Ovary (tissue), 9 donors: ENCODE measurements around the gene CSAD. TPM values are rescaled to one million over a fixed set of nuclear protein-coding genes. Genes with fewer than 3 reads are reported as not detected.

ENCODE experiments used
- DNase-seq, 5 donors: peaks; one replicate each; pipeline ENCODE4 v3.0.0-alpha.2; 2019 to 2020
- H3K27ac ChIP-seq, 2 donors: fragments of 200-600 bp; one replicate each; pipeline versions ENCODE4 v1.5.1 to v1.8.0; 2019 to 2022
- H3K27me3 ChIP-seq: fragments of 200-600 bp; one replicate; pipeline ENCODE4 v1.8.0; 2022
- H3K36me3 ChIP-seq: fragments of 200-600 bp; sonication (generic); one replicate; pipeline ENCODE4 v1.5.1; 2019
- H3K4me1 ChIP-seq: one replicate; pipeline ENCODE4 v1.8.1; 2013; ENCODE audit warnings: mild to moderate bottlenecking, moderate library complexity; ENCODE audit not compliant: insufficient read depth
- H3K4me3 ChIP-seq: fragments of 200-600 bp; sonication (generic); one replicate; pipeline ENCODE4 v1.5.1; 2017
- H3K9me3 ChIP-seq, 2 donors: fragments of 200-600 bp in 1 of 2; sonication (generic) in 1 of 2; one replicate each; pipeline versions ENCODE4 v1.5.1 to v1.8.1; 2013 to 2019; ENCODE audit warnings: mild to moderate bottlenecking in 1 of 2, moderate library complexity in 1 of 2
- EP300 ChIP-seq: sonication (generic); formaldehyde crosslinking; IDR thresholded peaks from one replicate; pipeline ENCODE4 v1.6.1; 2017; ENCODE audit warnings: antibody characterized with exemption
- POLR2A ChIP-seq: fragments of 450-650 bp; IDR thresholded peaks from one replicate; pipeline ENCODE4 v1.6.1; 2017; ENCODE audit warnings: antibody characterized with exemption, mild to moderate bottlenecking, moderate library complexity
- WGBS, 3 donors: extraction: QIAGEN DNeasy Blood & Tissue Kit in 1 of 3; methylation state at CpG; one replicate each; pipeline versions ENCODE4 v1.1.5 to v1.1.7; 2013 to 2017; 5-methylcytosine and 5-hydroxymethylcytosine counted together
- intact Hi-C, 4 donors: fragments of 100-400 bp; cut with DNase I; formaldehyde crosslinking; loops; one replicate each; pipeline versions ENCODE4 v1.11.0 to v1.15.1; 2022 to 2023
- polyA plus RNA-seq, 2 donors: library from polyadenylated mRNA; stranded (reverse); fragments of 200-250 nt in 1 of 2; fragments of 350-450 nt in 1 of 2; fragmentation: Illumina TruSeq in 1 of 2; extraction: RNeasy Lipid Tissue Mini Kit (QIAGEN cat#74804) in 1 of 2; gene quantifications; one replicate each; pipeline ENCODE4 v1.2.3, GENCODE V29; 2013 to 2014
- total RNA-seq, 7 donors: library from RNA; depleted of rRNA in 2 of 7; stranded (reverse); fragments of >200 nt in 2 of 7; fragmentation: NEBNext Ultra II Directional in 3 of 7; extraction: Animal tissue kit (Norgen Biotek cat#: 25700) in 3 of 7; gene quantifications; one replicate each; pipeline versions ENCODE4 v1.1.0 to v1.2.4, GENCODE V29; 2016 to 2023
- TF ChIP-seq, protein P1 (sequence below), 3 donors: fragments of 450-650 bp in 2 of 3; fragments of 200-600 bp in 1 of 3; IDR thresholded peaks; one replicate each; pipeline versions ENCODE4 v1.5.1 to v1.8.0; 2016 to 2022; ENCODE audit warnings: antibody characterized with exemption in 3 of 3, mild to moderate bottlenecking in 1 of 3
- donor health status: DM: no; HTN: no; CAD: no; lungs with moderate emphysema.
- donor health status: DM: no; HTN: no; CAD: no.
- donor health status: Bipolar disorder and iron deficiency.
- donor health status: DM: yes; HTN: yes; CAD: no.
- donor health status: DM: no; HTN: no; CAD: no.
- donor health status: DM: yes; HTN: yes; CAD: no.

CSAD gene
- total and polyA plus RNA-seq, 9 donors = 19.8 to 36.0 (median 28.0) TPM

DNA sequence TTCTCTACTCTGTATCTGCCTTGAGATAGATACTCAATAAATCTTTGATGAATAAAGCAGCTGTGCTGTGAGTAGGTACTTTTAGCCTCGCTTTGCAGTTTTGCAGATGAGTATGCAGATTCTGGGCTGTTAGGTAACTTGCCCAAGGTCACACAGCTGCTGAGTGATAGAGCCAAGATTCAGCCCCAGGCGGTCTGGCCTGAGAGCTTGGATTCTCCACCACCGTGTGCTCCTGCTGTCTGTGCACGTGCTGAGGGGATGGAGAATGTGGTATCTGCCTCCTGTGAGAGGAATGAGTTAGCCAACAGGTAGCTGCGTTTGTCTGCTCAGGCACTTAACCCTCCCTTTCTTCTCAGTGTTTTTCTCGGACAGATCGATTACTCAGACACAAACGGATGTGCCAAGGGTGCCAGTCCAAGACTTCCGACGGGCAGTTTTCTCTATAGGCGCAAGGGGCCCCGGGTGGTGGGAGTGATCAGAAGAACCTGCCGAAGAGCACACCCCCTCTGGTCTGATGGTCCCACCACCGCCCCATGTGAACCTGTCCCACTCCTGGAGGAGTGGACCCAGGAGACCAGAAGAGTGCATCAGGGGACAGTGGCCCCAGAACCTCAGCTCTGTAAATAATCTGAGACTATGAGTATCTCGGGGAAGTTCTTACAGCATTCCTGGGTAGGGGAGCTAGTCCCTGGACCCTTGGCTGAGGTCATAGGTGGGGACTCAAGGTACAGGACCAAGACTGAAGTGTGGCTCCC, 6.6 kb upstream of the CSAD start:
- H3K9me3 ChIP-seq = no peaks in the 10 kb centered on the region
- intact Hi-C loops = loop anchor here in 1 of 4 donors (2.0 kb wide), 1 partner anchor 119 kb away; no protein-coding TSS in a partner anchor
- TF ChIP-seq, protein P1, sequence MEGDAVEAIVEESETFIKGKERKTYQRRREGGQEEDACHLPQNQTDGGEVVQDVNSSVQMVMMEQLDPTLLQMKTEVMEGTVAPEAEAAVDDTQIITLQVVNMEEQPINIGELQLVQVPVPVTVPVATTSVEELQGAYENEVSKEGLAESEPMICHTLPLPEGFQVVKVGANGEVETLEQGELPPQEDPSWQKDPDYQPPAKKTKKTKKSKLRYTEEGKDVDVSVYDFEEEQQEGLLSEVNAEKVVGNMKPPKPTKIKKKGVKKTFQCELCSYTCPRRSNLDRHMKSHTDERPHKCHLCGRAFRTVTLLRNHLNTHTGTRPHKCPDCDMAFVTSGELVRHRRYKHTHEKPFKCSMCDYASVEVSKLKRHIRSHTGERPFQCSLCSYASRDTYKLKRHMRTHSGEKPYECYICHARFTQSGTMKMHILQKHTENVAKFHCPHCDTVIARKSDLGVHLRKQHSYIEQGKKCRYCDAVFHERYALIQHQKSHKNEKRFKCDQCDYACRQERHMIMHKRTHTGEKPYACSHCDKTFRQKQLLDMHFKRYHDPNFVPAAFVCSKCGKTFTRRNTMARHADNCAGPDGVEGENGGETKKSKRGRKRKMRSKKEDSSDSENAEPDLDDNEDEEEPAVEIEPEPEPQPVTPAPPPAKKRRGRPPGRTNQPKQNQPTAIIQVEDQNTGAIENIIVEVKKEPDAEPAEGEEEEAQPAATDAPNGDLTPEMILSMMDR (IDR thresholded peaks at IDR 0.05) = no peak
- no peak for TF ChIP-seq POLR2A
- no peak for TF ChIP-seq EP300
- no peak overlapping the region for H3K27ac ChIP-seq
- no peaks in the 10 kb centered on the region for H3K27me3 ChIP-seq
- DNase-seq = no peak
- no peaks in the 10 kb centered on the region for H3K36me3 ChIP-seq
- 55 to 73% (median 59%) methylated on average over 15 of the region's 15 CpGs for WGBS, 3 donors
- H3K4me3 ChIP-seq = no peak overlapping the region
- peaks cover 5% of the 10 kb centered on the region for H3K4me1 ChIP-seq

DNA sequence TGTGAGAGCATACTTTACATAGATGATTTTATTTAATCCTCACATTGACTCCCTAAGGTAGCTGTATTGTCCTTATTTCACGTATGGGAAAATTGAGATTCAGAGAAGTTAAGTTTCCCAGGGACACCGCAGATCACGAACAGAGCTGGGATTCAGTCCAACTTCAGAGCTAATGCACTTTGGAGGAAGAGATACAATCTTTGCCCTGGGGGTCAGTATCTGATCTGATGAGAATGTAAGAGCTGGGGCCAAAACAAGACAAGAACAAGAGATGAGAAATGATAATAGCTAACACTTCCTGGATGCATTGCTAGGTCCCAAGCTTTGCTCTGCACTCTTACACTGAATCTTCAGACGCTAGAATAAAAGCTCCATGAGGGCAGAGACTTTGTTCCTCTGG, 6.0 kb upstream of the CSAD start:
- TF ChIP-seq, protein P1 (IDR thresholded peaks at IDR 0.05) = no peak
- no peak for TF ChIP-seq EP300
- TF ChIP-seq POLR2A = no peak
- intact Hi-C loops = loop anchor here in 1 of 4 donors (2.0 kb wide), 1 partner anchor 118 kb away; no protein-coding TSS in a partner anchor
- no peak for DNase-seq

DNA sequence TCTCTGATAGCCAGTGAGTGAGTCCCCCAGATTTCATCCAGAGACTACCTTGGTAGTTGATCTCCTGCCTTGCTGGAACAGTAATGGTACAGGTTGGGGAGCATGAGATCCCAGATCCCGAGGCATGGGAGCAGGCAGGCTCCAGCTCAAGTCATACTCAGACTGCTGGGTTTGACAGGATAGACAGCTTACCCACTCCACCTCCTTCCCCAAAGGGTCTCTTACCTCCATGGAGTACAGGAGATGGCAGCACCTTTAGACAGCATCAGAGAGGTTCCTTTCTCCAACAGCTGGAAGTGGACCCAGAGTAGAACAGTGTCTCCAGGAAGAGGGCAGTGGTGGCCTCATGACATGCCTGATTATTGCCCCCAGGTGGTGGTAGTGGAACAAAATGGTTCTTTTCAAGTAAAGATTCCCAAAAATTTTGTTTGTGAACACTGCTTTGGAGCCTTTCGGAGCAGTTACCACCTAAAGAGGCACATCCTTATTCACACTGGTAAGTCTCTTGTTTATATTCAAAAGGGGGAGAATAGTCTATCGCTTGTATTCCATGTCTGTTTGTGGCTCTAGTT, 4.9 kb upstream of the CSAD start:
- Histone ChIP-seq H3K4me3 (no peak overlapping the region), H3K27ac (no peak overlapping the region), H3K4me1 (peaks cover 14% of the 10 kb centered on the region), H3K36me3 (no peaks in the 10 kb centered on the region), H3K27me3 (no peaks in the 10 kb centered on the region), H3K9me3 (no peaks in the 10 kb centered on the region)
- intact Hi-C loops = loop anchor here in 1 of 4 donors (2.0 kb wide), 1 partner anchor 117 kb away; no protein-coding TSS in a partner anchor
- no peak for TF ChIP-seq POLR2A
- no peak for TF ChIP-seq EP300
- TF ChIP-seq, protein P1 (IDR thresholded peaks at IDR 0.05) = no peak
- 88 to 96% (median 95%) methylated on average over 3 of the region's 3 CpGs for WGBS, 3 donors
- no peak for DNase-seq

More for the DNA sequence above, 6.0 kb upstream of the CSAD start:
- Histone ChIP-seq H3K9me3 (no peaks in the 10 kb centered on the region), H3K27me3 (no peaks in the 10 kb centered on the region), H3K4me3 (no peak overlapping the region), H3K4me1 (peaks cover 11% of the 10 kb centered on the region), H3K27ac (no peak overlapping the region), H3K36me3 (no peaks in the 10 kb centered on the region)
- 91% methylated on average over 4 of the region's 4 CpGs for WGBS, 3 donors

DNA sequence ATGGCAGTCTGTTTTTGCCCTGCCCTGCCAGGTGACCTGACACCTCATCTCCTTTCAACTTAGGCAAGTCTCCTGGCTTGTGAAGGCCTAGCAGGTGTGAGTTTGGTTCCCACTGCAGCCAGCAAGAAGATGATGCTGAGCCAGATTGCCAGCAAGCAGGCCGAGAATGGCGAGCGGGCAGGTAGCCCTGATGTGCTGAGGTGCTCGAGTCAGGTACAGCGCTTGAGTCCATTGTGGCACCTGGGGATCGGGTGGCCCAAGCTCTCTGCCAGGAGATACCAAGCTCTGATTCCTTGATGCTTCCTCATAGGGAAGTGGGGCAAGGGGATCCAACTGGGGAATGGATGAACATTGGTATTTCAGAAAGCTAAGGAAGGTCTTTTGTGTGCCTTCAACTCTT, 4.1 kb upstream of the CSAD start:
- no peaks in the 10 kb centered on the region for H3K9me3 ChIP-seq
- no peak overlapping the region for H3K4me3 ChIP-seq
- H3K27ac ChIP-seq = no peak overlapping the region
- WGBS, 3 donors = 91 to 94% (median 93%) methylated on average over 6 of the region's 6 CpGs
- DNase-seq = no peak
- peaks cover 14% of the 10 kb centered on the region for H3K4me1 ChIP-seq
- TF ChIP-seq, protein P1 (IDR thresholded peaks at IDR 0.05) = no peak
- no peak for TF ChIP-seq EP300
- no peaks in the 10 kb centered on the region for H3K27me3 ChIP-seq
- intact Hi-C loops = loop anchor here in 1 of 4 donors (5.0 kb wide), 1 partner anchor 138 kb away; no protein-coding TSS in a partner anchor
- H3K36me3 ChIP-seq = no peaks in the 10 kb centered on the region
